Measurements from ENCODE around the gene CHPF2.

The CHPF2 gene

DNA sequence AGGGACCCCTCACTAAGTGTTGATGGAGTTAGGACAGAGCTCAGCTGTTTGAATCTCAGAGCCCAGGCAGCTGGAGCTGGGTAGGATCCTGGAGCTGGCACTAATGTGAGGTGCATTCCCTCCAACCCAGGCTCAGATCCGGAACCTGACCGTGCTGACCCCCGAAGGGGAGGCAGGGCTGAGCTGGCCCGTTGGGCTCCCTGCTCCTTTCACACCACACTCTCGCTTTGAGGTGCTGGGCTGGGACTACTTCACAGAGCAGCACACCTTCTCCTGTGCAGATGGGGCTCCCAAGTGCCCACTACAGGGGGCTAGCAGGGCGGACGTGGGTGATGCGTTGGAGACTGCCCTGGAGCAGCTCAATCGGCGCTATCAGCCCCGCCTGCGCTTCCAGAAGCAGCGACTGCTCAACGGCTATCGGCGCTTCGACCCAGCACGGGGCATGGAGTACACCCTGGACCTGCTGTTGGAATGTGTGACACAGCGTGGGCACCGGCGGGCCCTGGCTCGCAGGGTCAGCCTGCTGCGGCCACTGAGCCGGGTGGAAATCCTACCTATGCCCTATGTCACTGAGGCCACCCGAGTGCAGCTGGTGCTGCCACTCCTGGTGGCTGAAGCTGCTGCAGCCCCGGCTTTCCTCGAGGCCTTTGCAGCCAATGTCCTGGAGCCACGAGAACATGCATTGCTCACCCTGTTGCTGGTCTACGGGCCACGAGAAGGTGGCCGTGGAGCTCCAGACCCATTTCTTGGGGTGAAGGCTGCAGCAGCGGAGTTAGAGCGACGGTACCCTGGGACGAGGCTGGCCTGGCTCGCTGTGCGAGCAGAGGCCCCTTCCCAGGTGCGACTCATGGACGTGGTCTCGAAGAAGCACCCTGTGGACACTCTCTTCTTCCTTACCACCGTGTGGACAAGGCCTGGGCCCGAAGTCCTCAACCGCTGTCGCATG is 5.2 kb downstream of the CHPF2 start:
- H3K4me3 Mint-ChIP-seq, result no peak overlapping the region
- H3K27me3 Mint-ChIP-seq, result no peaks in the 10 kb centered on the region
- H3K36me3 Mint-ChIP-seq, result peaks cover 3% of the 10 kb centered on the region
- H3K4me1 Mint-ChIP-seq (ENCODE audit: low read depth), result peaks cover 13% of the 10 kb centered on the region
- no peaks in the 10 kb centered on the region for H3K9me3 Mint-ChIP-seq (ENCODE audit: low read depth)
- no peak overlapping the region for H3K27ac Mint-ChIP-seq

DNA sequence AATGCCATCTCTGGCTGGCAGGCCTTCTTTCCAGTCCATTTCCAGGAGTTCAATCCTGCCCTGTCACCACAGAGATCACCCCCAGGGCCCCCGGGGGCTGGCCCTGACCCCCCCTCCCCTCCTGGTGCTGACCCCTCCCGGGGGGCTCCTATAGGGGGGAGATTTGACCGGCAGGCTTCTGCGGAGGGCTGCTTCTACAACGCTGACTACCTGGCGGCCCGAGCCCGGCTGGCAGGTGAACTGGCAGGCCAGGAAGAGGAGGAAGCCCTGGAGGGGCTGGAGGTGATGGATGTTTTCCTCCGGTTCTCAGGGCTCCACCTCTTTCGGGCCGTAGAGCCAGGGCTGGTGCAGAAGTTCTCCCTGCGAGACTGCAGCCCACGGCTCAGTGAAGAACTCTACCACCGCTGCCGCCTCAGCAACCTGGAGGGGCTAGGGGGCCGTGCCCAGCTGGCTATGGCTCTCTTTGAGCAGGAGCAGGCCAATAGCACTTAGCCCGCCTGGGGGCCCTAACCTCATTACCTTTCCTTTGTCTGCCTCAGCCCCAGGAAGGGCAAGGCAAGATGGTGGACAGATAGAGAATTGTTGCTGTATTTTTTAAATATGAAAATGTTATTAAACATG is 6.0 kb downstream of the CHPF2 start:
- Mint-ChIP-seq H3K4me1 (ENCODE audit: low read depth) (peaks cover 16% of the 10 kb centered on the region), H3K4me3 (no peak overlapping the region), H3K27ac (no peak overlapping the region), H3K9me3 (ENCODE audit: low read depth) (no peaks in the 10 kb centered on the region), H3K36me3 (peaks cover 3% of the 10 kb centered on the region), H3K27me3 (no peaks in the 10 kb centered on the region)

DNA sequence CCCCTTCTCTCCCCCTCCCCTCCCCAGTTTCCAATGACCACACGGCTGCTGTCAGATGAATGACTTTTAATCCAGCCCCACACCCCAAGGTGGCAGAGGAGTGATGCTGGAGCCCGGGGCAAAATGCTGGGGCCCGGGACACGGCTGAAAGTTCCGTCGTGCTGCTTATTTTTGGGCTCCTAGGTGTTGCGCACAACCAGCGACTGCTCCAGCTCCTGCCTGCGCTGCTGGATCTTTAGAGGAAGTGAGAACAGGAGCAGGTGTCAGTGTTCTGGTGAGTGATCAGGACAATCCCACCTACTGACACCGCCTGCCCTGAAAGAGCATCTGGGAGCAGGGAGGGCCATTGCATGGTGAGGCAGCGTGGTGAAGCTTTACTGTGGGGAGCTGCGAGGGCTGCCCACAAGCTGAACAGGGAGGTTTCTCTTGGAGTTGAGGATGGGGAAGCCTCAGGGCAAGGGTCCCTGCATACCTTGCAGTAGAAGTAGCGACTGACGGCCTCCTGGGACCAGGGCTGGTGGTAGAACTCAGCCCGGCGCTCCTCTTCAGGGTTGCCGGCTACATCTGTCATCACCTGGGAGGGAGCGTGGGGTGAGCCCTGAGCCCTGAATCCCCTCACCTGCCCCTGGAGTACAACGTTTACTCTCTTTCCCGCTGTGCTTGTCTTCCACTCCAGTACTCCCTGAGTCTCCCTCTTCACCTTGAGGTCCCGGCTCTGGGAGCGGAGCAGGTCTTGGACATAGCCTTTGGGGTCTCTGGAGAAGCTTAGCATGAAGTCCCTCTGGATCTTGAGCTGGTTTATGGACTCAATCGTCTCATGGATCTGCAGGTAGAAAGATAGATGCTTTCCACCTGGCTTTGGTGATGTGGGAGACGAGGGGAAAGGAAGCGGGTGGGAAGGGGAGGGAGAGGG is 6.9 kb downstream of the CHPF2 start:
- Mint-ChIP-seq H3K27ac (no peak overlapping the region), H3K4me1 (ENCODE audit: low read depth) (peaks cover 19% of the 10 kb centered on the region), H3K36me3 (no peaks in the 10 kb centered on the region), H3K9me3 (ENCODE audit: low read depth) (no peaks in the 10 kb centered on the region), H3K27me3 (no peaks in the 10 kb centered on the region), H3K4me3 (no peak overlapping the region)

DNA sequence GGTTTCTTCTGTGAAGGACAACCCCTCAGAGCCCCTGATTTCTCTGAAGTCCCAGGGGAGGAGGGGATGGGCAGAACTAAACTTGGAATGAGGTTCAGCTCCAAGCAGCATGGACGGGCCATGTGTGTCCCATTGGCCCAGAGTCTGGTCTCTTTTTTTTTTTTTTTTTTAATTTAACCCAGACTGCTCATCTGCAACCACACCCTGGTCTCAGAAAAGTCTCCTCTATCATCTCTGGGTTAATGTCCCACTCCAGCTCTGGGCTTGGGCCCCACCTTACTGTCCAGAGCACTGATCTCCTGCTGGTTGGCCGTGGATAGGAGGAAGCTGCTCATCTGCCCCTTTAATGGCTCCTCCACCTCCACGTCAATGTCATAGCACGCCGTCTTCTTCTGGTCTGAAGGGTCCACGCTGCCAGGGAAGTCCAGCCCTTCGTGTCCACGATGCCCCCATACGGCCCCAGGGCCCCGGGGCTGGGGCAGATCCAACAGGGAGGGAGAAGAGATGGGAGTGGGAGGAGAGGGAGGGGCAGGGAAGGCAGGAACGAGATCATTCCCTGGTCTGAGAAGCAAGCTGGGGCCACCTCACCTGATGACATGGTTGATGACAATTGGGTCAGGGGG is 7.7 kb downstream of the CHPF2 start:
- H3K4me3 Mint-ChIP-seq, result no peak overlapping the region
- no peaks in the 10 kb centered on the region for H3K9me3 Mint-ChIP-seq (ENCODE audit: low read depth)
- no peaks in the 10 kb centered on the region for H3K36me3 Mint-ChIP-seq
- H3K27me3 Mint-ChIP-seq, result no peaks in the 10 kb centered on the region
- peaks cover 22% of the 10 kb centered on the region for H3K4me1 Mint-ChIP-seq (ENCODE audit: low read depth)
- no peak overlapping the region for H3K27ac Mint-ChIP-seq

DNA sequence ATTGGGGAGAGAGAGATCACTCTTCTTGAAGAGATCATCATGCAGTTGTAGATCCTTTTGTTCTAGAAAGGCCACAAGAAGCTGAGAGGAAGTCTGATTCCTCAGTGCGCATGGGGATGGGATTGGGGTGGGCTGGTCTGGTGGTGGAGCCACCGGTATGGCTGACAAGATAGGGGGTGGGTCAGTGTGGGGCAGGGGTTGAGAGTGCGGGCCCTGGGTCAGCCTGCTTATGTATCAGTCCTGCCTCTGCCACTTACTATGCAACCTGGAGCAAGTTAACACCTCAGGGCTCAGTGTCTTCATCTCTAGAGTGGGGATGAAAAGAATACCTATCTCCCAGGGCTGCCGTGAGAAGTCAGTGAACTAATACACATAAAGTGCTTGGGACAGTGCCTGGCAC is 8.3 kb downstream of the CHPF2 start:
- Mint-ChIP-seq H3K9me3 (ENCODE audit: low read depth) (no peaks in the 10 kb centered on the region), H3K27me3 (no peaks in the 10 kb centered on the region), H3K27ac (no peak overlapping the region), H3K4me1 (ENCODE audit: low read depth) (peaks cover 22% of the 10 kb centered on the region), H3K4me3 (no peak overlapping the region), H3K36me3 (no peaks in the 10 kb centered on the region)

DNA sequence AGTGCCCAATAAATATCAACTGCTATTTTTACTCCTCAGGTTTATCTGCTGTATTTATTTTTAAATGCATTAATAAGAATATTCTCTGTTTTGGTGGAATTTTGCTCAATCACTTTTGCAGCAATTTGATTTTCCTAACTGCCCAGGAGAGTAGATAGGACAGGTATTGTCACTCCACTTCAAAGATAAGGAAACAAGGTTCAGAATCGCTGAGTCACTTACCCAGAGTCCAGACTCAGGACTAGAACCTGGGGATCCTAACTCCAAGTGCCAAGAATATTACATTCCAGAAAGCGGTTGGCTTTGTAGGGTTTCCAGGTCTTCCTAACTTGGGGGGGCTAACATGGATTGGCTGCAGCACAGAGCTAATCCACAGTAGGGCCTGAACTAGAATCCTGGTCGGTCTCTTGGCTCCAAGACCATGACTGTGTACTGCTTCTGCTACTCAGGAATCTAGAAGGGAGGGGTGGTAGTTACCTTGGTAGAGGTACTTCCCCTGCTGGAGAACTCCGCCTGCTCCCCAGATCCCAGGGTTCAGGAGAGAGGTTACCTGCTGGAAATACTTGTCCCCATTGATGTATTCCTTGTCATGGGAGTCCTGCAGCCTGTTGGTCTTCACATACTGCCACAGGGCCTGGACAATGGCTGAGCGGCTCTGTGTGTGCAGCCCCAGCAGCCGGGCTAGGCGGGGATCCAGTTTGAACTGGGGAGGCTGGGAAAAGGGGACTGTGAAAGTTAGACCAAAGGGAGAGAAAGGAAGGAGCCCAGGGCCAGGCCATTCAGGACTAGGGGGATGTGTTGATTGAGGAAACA is 8.9 kb downstream of the CHPF2 start:
- Mint-ChIP-seq H3K36me3 (no peaks in the 10 kb centered on the region), H3K4me3 (no peak overlapping the region)

DNA sequence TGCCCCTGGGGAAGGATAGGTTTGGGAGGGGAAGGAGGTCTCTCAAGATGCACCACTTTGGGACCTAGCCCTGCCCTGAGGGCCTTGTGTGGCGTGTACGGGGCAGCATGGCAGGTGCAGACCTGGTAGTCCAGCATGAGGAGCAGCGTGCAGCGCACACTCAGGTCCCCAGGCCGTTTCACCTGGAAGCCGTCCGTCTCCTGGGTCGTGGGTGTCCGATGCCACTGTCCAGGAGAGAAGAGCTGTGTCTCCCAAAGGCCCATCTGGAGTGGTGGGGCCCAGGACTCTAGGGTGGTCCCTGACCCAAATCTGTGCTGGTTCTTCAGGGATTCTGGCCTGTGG is 9.4 kb downstream of the CHPF2 start:
- Mint-ChIP-seq H3K4me3 (no peak overlapping the region), H3K27ac (no peak overlapping the region), H3K9me3 (ENCODE audit: low read depth) (no peaks in the 10 kb centered on the region), H3K27me3 (no peaks in the 10 kb centered on the region), H3K4me1 (ENCODE audit: low read depth) (peaks cover 25% of the 10 kb centered on the region), H3K36me3 (no peaks in the 10 kb centered on the region)

More for the DNA sequence above, 8.9 kb downstream of the CHPF2 start:
- no peak overlapping the region for H3K27ac Mint-ChIP-seq
- no peaks in the 10 kb centered on the region for H3K9me3 Mint-ChIP-seq (ENCODE audit: low read depth)
- H3K27me3 Mint-ChIP-seq, result no peaks in the 10 kb centered on the region
- H3K4me1 Mint-ChIP-seq (ENCODE audit: low read depth), result peaks cover 24% of the 10 kb centered on the region

DNA sequence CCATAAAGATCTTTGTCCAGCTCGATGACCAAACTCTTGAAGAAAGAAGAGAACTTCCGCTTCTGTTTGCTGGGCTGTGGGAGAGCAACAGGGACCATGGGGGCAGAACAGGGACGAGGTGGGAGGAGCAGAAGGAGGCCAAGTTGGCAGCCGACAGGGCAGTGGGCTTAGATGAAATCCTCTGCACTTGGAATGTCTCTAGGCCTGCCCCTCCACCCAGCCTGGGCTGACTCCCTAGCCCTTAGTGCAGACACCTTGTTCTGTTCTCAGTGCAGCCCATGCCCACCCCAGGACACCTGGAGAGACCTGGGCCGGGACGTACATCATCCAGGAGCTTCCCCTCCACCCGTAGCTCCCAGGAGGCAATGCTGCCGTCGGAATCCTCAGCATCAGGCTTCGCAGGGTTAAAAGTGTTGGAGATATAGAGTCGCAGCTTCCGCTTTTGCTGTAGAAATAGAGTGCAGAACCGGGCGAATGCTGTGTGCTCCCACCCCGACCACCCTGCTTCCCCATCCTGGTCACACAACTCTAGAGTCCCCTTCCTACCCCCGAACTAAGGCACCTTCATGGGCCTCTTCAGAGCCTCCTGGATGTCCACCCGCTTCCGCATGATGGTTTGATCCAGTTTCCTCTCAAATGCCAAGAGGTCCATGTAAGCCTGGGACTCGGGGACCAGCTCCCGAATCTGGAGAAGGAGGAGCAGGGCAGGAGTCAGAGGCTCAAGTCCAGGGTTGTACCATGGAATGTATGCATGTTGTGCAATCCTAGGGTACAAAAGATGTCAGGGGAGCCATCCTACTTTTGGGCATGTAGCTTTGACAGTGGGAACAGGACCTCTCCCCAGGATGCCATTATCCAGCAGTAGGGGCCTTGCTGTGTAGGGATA is 10.1 kb downstream of the CHPF2 start:
- H3K27ac Mint-ChIP-seq, result no peak overlapping the region
- H3K27me3 Mint-ChIP-seq, result no peaks in the 10 kb centered on the region
- peaks cover 25% of the 10 kb centered on the region for H3K4me1 Mint-ChIP-seq (ENCODE audit: low read depth)
- H3K36me3 Mint-ChIP-seq, result no peaks in the 10 kb centered on the region
- no peak overlapping the region for H3K4me3 Mint-ChIP-seq
- no peaks in the 10 kb centered on the region for H3K9me3 Mint-ChIP-seq (ENCODE audit: low read depth)

DNA sequence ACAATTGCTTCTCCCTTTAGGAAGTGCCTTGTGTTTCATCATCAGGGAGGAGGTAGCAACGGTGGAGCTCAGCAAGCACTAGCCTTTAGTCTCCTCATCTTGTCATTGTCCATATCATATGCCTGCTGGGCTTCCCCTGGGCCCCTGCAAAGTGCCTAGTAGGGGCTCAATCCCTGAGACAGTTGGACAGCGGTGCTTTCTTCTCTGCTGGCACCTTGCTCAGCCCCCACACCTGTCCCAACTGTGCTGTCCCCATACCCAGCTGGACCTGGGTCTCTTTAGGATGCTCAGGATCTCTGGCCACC is 10.7 kb downstream of the CHPF2 start:
- H3K4me1 Mint-ChIP-seq (ENCODE audit: low read depth), result peaks cover 29% of the 10 kb centered on the region
- peak overlapping the region; percentile 65 for H3K4me3 Mint-ChIP-seq
- H3K36me3 Mint-ChIP-seq, result no peaks in the 10 kb centered on the region
- H3K27ac Mint-ChIP-seq, result peak overlapping the region; percentile 58
- H3K27me3 Mint-ChIP-seq, result no peaks in the 10 kb centered on the region
- no peaks in the 10 kb centered on the region for H3K9me3 Mint-ChIP-seq (ENCODE audit: low read depth)

DNA sequence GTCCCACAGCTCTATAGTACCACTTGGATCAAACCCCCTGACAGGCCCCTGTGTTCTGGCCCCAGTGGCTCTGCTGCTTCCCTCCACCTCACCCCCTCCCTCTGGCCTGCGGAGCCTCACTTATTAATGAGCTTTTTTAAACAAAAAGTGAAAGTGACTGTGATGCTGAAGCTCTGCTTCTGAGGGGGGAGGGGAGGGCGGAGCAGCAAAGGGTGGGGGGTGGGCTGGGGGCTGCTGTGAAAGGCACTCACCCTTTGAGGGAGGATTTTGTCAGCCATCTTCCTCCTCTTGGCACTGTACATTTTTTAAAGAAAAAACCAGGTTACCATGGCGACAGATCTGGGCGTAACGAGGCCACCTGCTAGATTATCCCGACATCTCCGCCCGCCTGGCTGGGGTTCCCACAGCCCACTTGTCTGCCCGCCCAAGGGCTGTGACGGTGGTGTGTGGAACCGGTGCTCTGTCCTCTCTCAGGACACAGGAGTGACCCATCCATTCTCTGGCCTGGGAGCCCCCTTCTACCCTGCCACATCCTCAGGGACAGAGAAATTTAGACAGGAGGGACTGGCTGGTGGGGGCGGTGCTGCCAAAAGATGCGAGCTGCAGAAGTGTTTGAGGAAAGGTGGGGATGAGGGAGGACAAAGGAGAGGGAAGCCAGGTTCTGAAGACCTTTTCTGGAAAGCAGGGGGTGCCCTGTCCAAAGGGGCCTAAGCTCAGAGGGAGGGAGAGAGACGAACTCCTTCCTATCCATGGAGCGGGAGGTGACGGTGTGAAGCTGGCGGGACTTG is 11.3 kb downstream of the CHPF2 start:
- Mint-ChIP-seq H3K27me3 (no peaks in the 10 kb centered on the region), H3K27ac (no peak overlapping the region), H3K36me3 (no peaks in the 10 kb centered on the region), H3K4me3 (peak overlapping the region; percentile 65), H3K9me3 (ENCODE audit: low read depth) (no peaks in the 10 kb centered on the region), H3K4me1 (ENCODE audit: low read depth) (peaks cover 32% of the 10 kb centered on the region)

DNA sequence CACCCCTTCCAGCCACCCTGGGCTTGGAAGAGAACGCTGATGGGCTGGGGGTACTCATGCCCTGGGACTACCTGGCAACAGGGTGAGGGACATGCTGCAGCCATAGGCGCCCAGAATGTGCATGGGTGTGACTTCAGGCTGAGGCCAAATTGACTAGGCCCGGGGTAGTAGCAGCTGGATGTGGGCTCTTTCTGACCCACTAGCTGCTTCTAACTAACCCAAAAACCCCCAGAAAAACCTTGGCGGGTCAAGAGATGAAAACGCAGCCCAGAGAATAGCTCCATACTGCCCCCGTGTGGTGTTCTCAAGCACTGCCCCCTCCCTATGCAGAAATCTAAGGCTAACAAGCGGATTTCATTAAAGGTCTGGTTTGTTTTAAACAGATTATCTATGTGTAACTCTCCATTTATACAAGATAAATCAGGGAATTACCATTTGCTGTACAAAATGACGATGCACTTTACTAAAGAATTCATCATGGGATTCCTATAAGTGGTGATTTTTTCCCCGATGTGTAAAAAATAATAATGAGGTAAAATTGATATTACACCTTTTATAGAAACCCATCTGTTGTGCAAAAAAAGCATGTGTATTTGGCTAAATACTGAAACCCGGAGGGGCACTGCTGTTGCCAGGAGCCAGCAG is 12.0 kb downstream of the CHPF2 start:
- H3K27me3 Mint-ChIP-seq, result no peaks in the 10 kb centered on the region
- no peaks in the 10 kb centered on the region for H3K36me3 Mint-ChIP-seq
- no peak overlapping the region for H3K27ac Mint-ChIP-seq
- H3K4me1 Mint-ChIP-seq (ENCODE audit: low read depth), result peaks cover 34% of the 10 kb centered on the region
- peak overlapping the region; percentile 56 for H3K4me3 Mint-ChIP-seq
- H3K9me3 Mint-ChIP-seq (ENCODE audit: low read depth), result no peaks in the 10 kb centered on the region

DNA sequence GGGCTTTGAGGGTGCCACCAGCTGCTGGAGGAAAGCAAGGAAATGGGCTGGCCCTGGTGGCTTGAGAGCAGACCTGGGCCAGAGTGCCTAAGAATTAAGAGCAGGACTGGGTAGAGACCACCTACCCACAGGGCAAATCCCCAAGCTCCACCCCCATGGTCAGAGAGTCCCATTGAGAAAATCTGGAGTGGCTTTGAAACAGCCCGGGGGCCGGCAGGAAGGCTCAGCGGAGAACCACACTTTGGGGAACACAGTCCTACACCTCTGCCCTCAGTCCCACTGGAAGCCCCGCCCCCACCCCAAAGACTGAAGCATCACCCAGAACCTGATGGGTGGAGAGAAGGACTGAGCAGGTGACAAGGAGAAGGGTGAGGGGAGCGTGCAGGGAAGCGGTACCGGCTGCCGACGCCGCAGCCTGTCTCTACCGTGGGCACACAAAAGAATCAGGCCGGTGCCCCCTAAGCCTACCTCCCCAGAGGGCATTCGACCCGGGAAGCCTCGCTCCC is 12.6 kb downstream of the CHPF2 start:
- Mint-ChIP-seq H3K4me3 (peak overlapping the region; percentile 56), H3K27me3 (no peaks in the 10 kb centered on the region), H3K36me3 (no peaks in the 10 kb centered on the region), H3K4me1 (ENCODE audit: low read depth) (peaks cover 36% of the 10 kb centered on the region), H3K9me3 (ENCODE audit: low read depth) (no peaks in the 10 kb centered on the region), H3K27ac (no peak overlapping the region)

All from activated naive CD8-positive, alpha-beta T cell (primary cell).